LoVo (cell line): ENCODE measurements around the gene CD244.
A peak's percentile ranks its signal among the peaks of the same experiment; 100 is the strongest.

ENCODE experiments used
- DNase-seq: peaks from one replicate; pipeline ENCODE4 v3.0.0-alpha.2; 2016; ENCODE audit warnings: low spot score

Gene CD244

GRCh38 chr1:160781186-160781766, 81.4 kb downstream of the CD244 start:
- peak; percentile 60 for DNase-seq

GRCh38 chr1:160780398-160780755, 82.3 kb downstream of the CD244 start:
- no peak for DNase-seq
